Spinal cord (tissue), 10 donors: ENCODE results near the gene MED23. TPM values are rescaled to one million over a fixed set of nuclear protein-coding genes. Genes with fewer than 3 reads are reported as not detected.
"Not testable (repeated sequence)": the region's sequence is repeated elsewhere in the genome, so short reads cannot be mapped to it uniquely, and the experiment has no call there.

Experiments used
- DNase-seq, 6 donors: peaks; one replicate each; pipeline versions ENCODE4 v3.0.0 to v3.0.0-alpha.2; 2013 to 2015; ENCODE audit warnings: low spot score in 6 of 6, low read depth in 4 of 6
- H3K27ac ChIP-seq: one replicate; pipeline ENCODE4 v1.5.1; 2013; ENCODE audit warnings: low read depth, low read length, control low read depth
- H3K27me3 ChIP-seq: one replicate; pipeline ENCODE4 v1.6.1; 2013; ENCODE audit warnings: low read length; ENCODE audit not compliant: control insufficient read depth, insufficient read depth
- H3K36me3 ChIP-seq: one replicate; pipeline ENCODE4 v1.6.1; 2013; ENCODE audit warnings: low read length; ENCODE audit not compliant: control insufficient read depth, insufficient read depth
- H3K4me1 ChIP-seq: one replicate; pipeline ENCODE4 v1.6.1; 2013; ENCODE audit warnings: low read length; ENCODE audit not compliant: control insufficient read depth, insufficient read depth
- H3K4me3 ChIP-seq: one replicate; pipeline ENCODE4 v1.5.1; 2013; ENCODE audit warnings: low read depth, low read length, control low read depth
- H3K9me3 ChIP-seq: one replicate; pipeline ENCODE4 v1.6.1; 2013; ENCODE audit warnings: low read length; ENCODE audit not compliant: control insufficient read depth, insufficient read depth
- WGBS: methylation state at CpG from one replicate; pipeline ENCODE4 v1.1.5; 2013; ENCODE audit warnings: missing lambda C conversion rate; ENCODE audit not compliant: insufficient coverage; 5-methylcytosine and 5-hydroxymethylcytosine counted together
- polyA plus RNA-seq, 2 donors: library from polyadenylated mRNA; unstranded; fragments of 120-200 nt; gene quantifications; one replicate each; pipeline ENCODE4 v1.2.1, GENCODE V29; 2013; ENCODE audit not compliant: insufficient read length in 2 of 2
- small RNA-seq: library from RNA; depleted of rRNA; stranded (forward); fragments of <200 nt; gene quantifications from one replicate; pipeline ENCODE3, GENCODE V24; 2014; ENCODE audit warnings: low replicate concordance
- total RNA-seq, 2 donors: library from RNA; depleted of rRNA in 1 of 2; stranded (reverse); fragments of 120-200 nt in 1 of 2; fragments of >200 nt in 1 of 2; gene quantifications; one replicate each; pipeline versions ENCODE4 v1.2.3 to v1.2.4, GENCODE V29; 2013 to 2014
- donor health status: healthy.

MED23 gene
- total and polyA plus RNA-seq, 4 donors, result 33.5 to 55.1 (median 37.1) TPM

GRCh38 chr6:131531681-131532080, 96.4 kb downstream of the MED23 start:
- not testable (repeated sequence) for H3K27me3 ChIP-seq, H3K9me3 ChIP-seq, H3K4me1 ChIP-seq, H3K27ac ChIP-seq, H3K36me3 ChIP-seq, H3K4me3 ChIP-seq, DNase-seq
- 85% methylated on average over 12 of the region's 12 CpGs for WGBS

GRCh38 chr6:131530936-131531335, 97.1 kb downstream of the MED23 start:
- not testable (repeated sequence) for H3K4me3 ChIP-seq, DNase-seq, H3K27me3 ChIP-seq, H3K4me1 ChIP-seq, H3K9me3 ChIP-seq, H3K27ac ChIP-seq, H3K36me3 ChIP-seq
- 100% methylated on average over 3 of the region's 5 CpGs for WGBS

DNA sequence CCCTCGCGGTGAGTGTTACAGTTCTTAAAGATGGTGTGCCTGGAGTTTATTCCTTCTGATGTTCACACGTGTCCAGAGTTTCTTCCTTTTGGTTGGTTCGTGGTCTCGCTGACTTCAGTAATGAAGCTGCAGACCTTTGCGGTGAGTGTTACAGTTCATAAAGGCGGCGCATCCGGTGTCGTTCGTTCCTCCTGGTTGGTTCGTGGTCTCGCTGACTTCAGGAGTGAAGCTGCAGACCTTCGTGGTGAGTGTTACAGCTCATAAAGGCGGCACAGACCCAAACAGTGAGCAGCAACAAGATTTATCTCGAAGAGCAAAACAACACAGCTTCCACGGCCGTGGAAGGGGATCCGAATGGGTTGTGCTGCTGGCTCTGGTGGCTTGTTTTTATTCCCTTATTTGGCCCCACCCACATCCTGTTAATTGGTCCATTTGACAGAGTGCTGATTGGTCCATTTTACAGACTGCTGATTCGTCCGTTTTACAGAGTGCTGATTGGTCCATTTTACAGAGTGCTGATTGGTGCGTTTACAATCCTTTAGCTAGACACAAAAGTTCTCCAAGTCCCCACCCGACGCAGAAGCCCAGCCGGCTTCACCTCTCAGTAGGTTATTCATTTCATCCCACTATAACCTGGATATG, 103.2 kb downstream of the MED23 start:
- 97% methylated on average over 17 of the region's 25 CpGs for WGBS
- Histone ChIP-seq H3K36me3 (no peaks in the 10 kb centered on the region), H3K4me1 (no peaks in the 10 kb centered on the region), H3K4me3 (no peak overlapping the region), H3K27me3 (no peaks in the 10 kb centered on the region), H3K9me3 (no peaks in the 10 kb centered on the region), H3K27ac (no peak overlapping the region)
- DNase-seq, result no peak

DNA sequence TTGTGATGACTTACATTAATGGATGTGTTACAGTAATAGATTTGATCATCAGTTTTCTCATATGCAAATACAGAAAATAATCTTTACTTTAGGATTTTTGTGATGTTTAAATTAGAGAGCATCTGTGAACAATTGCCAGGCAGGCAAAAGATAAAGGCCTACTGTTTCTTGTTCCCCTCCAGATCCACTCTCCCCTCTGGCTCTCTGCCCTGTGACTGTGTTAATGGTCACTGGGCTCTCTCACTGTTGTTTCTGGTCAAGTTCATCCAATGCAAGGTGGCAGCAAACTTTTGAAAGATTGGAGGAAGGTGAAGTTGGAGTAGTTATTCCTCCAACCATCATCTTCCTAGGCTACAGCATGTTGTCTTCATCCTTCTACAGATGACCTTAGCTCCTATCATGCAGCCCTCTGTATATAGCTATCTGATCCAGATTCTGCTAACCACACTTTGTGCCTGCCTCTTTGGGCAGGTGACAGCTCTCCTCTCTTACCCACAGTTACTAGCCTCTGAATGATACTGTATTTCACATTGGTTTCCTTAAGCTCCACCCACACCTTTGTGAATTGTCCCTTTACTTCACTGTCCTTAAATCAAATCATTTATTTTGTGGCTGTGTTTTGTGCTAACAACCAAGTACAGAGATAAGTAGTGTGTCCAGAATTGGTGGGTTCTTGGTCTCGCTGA, 103.9 kb downstream of the MED23 start:
- 100% methylated on average over 1 of the region's 1 CpG for WGBS

More for the DNA sequence above, 103.9 kb downstream of the MED23 start:
- no peaks in the 10 kb centered on the region for H3K36me3 ChIP-seq
- H3K27me3 ChIP-seq, result no peaks in the 10 kb centered on the region
- no peak overlapping the region for H3K27ac ChIP-seq
- no peak overlapping the region for H3K4me3 ChIP-seq
- H3K9me3 ChIP-seq, result no peaks in the 10 kb centered on the region
- no peaks in the 10 kb centered on the region for H3K4me1 ChIP-seq
- peak in 1 of 6 donors; percentile 5 for DNase-seq

Small RNA genes lying within 50 kb of the gene (small RNA-seq; reads per million reads assigned to genes)
- gene RNU4-18P, result not detected

Other genes with a start within 250 kb of the MED23 start
- 10 to 100 TPM in 1 of 2 donors, under 1 TPM in 1; 0.55 to 10.7 TPM for gene ARG1, start 55.0 kb downstream of the MED23 start, total RNA-seq
- gene ARG1, start 55.0 kb downstream of the MED23 start, polyA plus RNA-seq, result under 1 TPM; 0.17 to 0.23 TPM
- gene ENPP3, start 9.1 kb upstream of the MED23 start, total RNA-seq, result 1 to 10 TPM in 1 of 2 donors, under 1 TPM in 1; 0.99 to 2.1 TPM
- gene ENPP3, start 9.1 kb upstream of the MED23 start, polyA plus RNA-seq, result 1 to 10 TPM; 1.1 to 1.8 TPM
- not detected for gene OR2A4, start 73.2 kb upstream of the MED23 start, total RNA-seq
- gene OR2A4, start 73.2 kb upstream of the MED23 start, polyA plus RNA-seq, result not detected
- gene CTAGE9, start 82.8 kb upstream of the MED23 start, total RNA-seq, result not detected
- under 1 TPM in 1 of 2 donors, not detected in 1; 0.39 TPM for gene CTAGE9, start 82.8 kb upstream of the MED23 start, polyA plus RNA-seq
- 10 to 100 TPM in 1 of 2 donors, 1 to 10 TPM in 1; 6.4 to 10.8 TPM for gene ENPP1, start 179.8 kb upstream of the MED23 start, total RNA-seq
- gene ENPP1, start 179.8 kb upstream of the MED23 start, polyA plus RNA-seq, result 1 to 10 TPM; 2.1 to 3.2 TPM